Suprapubic skin (tissue), 4 donors: ENCODE results near the gene TMEM45B. TPM values are rescaled to one million over a fixed set of nuclear protein-coding genes. Genes with fewer than 3 reads are reported as not detected.
"Not testable (repeated sequence)": the region's sequence is repeated elsewhere in the genome, so short reads cannot be mapped to it uniquely, and the experiment has no call there.

Source experiments
- DNase-seq, 2 donors: peaks; one replicate each; pipeline ENCODE4 v3.0.0-alpha.2; 2019; ENCODE audit warnings: low spot score in 2 of 2
- H3K27ac ChIP-seq: fragments of 200-600 bp; sonication (generic); one replicate; pipeline ENCODE4 v1.5.1; 2019
- H3K27me3 ChIP-seq: fragments of 200-600 bp; sonication (generic); one replicate; pipeline ENCODE4 v1.5.1; 2019
- H3K36me3 ChIP-seq: fragments of 200-600 bp; sonication (generic); one replicate; pipeline ENCODE4 v1.5.1; 2019
- H3K4me1 ChIP-seq: fragments of 200-600 bp; sonication (generic); one replicate; pipeline ENCODE4 v1.5.1; 2019
- H3K4me3 ChIP-seq: fragments of 200-600 bp; sonication (generic); one replicate; pipeline ENCODE4 v1.5.1; 2019; ENCODE audit warnings: mild to moderate bottlenecking
- H3K9me3 ChIP-seq: fragments of 200-600 bp; sonication (generic); one replicate; pipeline ENCODE4 v1.5.1; 2019
- EP300 ChIP-seq: sonication (generic); formaldehyde crosslinking; IDR thresholded peaks from one replicate; pipeline ENCODE4 v1.6.1; 2017; ENCODE audit warnings: antibody characterized with exemption
- POLR2A ChIP-seq, 2 donors: fragments of 450-650 bp; IDR thresholded peaks; one replicate each; pipeline ENCODE4 v1.6.1; 2017; ENCODE audit warnings: antibody characterized with exemption in 2 of 2, mild to moderate bottlenecking in 2 of 2, moderate library complexity in 2 of 2
- POLR2AphosphoS5 ChIP-seq, 3 donors: sonication (generic); formaldehyde crosslinking; IDR thresholded peaks; one replicate each; pipeline ENCODE4 v1.6.1; 2017; ENCODE audit warnings: antibody characterized with exemption in 3 of 3
- whole genome bisulfite sequencing: methylation state at CpG from one replicate; pipeline ENCODE4 v1.1.5; 2018; 5-methylcytosine and 5-hydroxymethylcytosine counted together
- total RNA-seq, 4 donors: library from RNA; depleted of rRNA; stranded (reverse); fragments of >200 nt; gene quantifications; one replicate each; pipeline ENCODE4 v1.1.0, GENCODE V29; 2016
- TF ChIP-seq, protein P1 (sequence below), 2 donors: fragments of 200-600 bp in 1 of 2; fragments of 450-650 bp in 1 of 2; sonication (generic) in 1 of 2; IDR thresholded peaks; one replicate each; pipeline ENCODE4 v1.5.1; 2016 to 2019; ENCODE audit warnings: antibody characterized with exemption in 2 of 2, mild to moderate bottlenecking in 1 of 2, moderate library complexity in 1 of 2

The TMEM45B gene
- total RNA-seq, 4 donors from 2014 or later: 19.9 to 42.0 (median 35.9) TPM

- Histone ChIP-seq H3K4me1 (no peaks in the 10 kb centered on the region), H3K9me3 (no peaks in the 10 kb centered on the region), H3K4me3 (no peak overlapping the region), H3K27ac (no peak overlapping the region), H3K36me3 (no peaks in the 10 kb centered on the region), H3K27me3 (peaks cover 15% of the 10 kb centered on the region)
- TF ChIP-seq EP300 (no peak), POLR2AphosphoS5 (IDR thresholded peaks at IDR 0.05) (no peak), POLR2A (IDR thresholded peaks at IDR 0.05) (no peak)
- TF ChIP-seq, protein P1, sequence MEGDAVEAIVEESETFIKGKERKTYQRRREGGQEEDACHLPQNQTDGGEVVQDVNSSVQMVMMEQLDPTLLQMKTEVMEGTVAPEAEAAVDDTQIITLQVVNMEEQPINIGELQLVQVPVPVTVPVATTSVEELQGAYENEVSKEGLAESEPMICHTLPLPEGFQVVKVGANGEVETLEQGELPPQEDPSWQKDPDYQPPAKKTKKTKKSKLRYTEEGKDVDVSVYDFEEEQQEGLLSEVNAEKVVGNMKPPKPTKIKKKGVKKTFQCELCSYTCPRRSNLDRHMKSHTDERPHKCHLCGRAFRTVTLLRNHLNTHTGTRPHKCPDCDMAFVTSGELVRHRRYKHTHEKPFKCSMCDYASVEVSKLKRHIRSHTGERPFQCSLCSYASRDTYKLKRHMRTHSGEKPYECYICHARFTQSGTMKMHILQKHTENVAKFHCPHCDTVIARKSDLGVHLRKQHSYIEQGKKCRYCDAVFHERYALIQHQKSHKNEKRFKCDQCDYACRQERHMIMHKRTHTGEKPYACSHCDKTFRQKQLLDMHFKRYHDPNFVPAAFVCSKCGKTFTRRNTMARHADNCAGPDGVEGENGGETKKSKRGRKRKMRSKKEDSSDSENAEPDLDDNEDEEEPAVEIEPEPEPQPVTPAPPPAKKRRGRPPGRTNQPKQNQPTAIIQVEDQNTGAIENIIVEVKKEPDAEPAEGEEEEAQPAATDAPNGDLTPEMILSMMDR (IDR thresholded peaks at IDR 0.05): no peak
- 88% methylated on average over 12 of the region's 12 CpGs for WGBS
- DNase-seq: no peak
These were observed 2.3 kb upstream of the TMEM45B start for GRCh38 chr11:129813231-129813791.

GRCh38 chr11:129814244-129815014 lies 1.2 kb upstream of the TMEM45B start:
- no peak for DNase-seq
- no peak overlapping the region for H3K27ac ChIP-seq
- peaks cover 3% of the 10 kb centered on the region for H3K4me1 ChIP-seq
- 88% methylated on average over 24 of the region's 24 CpGs for WGBS
- TF ChIP-seq, protein P1 (IDR thresholded peaks at IDR 0.05): no peak
- TF ChIP-seq EP300 (no peak), POLR2A (IDR thresholded peaks at IDR 0.05) (no peak), POLR2AphosphoS5 (IDR thresholded peaks at IDR 0.05) (no peak)
- no peak overlapping the region for H3K4me3 ChIP-seq
- H3K27me3 ChIP-seq: peaks cover 15% of the 10 kb centered on the region
- no peaks in the 10 kb centered on the region for H3K9me3 ChIP-seq
- no peaks in the 10 kb centered on the region for H3K36me3 ChIP-seq

GRCh38 chr11:129817534-129818051 lies 1.9 kb downstream of the TMEM45B start:
- Histone ChIP-seq H3K27ac (no peak overlapping the region), H3K4me3 (no peak overlapping the region), H3K9me3 (no peaks in the 10 kb centered on the region), H3K27me3 (peaks cover 15% of the 10 kb centered on the region), H3K4me1 (peaks cover 3% of the 10 kb centered on the region), H3K36me3 (no peaks in the 10 kb centered on the region)
- no peak for DNase-seq
- 36% methylated on average over 1 of the region's 1 CpG for WGBS
- TF ChIP-seq, protein P1 (IDR thresholded peaks at IDR 0.05): no peak
- no peak for TF ChIP-seq POLR2AphosphoS5 (IDR thresholded peaks at IDR 0.05)
- no peak for TF ChIP-seq EP300
- no peak for TF ChIP-seq POLR2A (IDR thresholded peaks at IDR 0.05)

DNA sequence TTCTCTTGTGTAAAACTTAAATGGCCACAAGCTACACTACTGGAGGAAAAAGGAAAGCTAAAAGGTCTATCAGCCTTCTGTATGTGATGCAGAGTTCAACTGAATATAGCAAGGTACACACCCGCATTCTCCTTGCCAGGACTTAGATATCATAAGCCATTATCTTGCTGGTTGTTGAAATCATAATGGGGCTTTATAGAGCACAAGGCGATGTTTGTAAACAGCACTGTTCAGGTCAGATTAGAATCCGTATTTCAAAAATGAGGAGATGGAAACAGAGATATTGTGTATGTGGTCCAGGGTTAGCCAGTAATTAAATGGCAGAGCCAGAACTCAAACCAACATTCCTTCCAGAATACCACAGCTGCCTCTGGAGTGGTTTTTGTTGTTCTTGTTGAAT lies 2.6 kb downstream of the TMEM45B start:
- H3K36me3 ChIP-seq, H3K4me3 ChIP-seq, DNase-seq: not testable (repeated sequence)

GRCh38 chr11:129819237-129819636 lies 3.6 kb downstream of the TMEM45B start:
- H3K27ac ChIP-seq: no peak overlapping the region
- H3K9me3 ChIP-seq: no peaks in the 10 kb centered on the region
- DNase-seq: no peak
- H3K4me3 ChIP-seq: no peak overlapping the region
- peaks cover 7% of the 10 kb centered on the region for H3K4me1 ChIP-seq
- no peak for TF ChIP-seq EP300
- TF ChIP-seq POLR2A (IDR thresholded peaks at IDR 0.05): no peak
- TF ChIP-seq POLR2AphosphoS5 (IDR thresholded peaks at IDR 0.05): no peak
- TF ChIP-seq, protein P1 (IDR thresholded peaks at IDR 0.05): no peak
- WGBS: 43% methylated on average over 9 of the region's 9 CpGs
- H3K36me3 ChIP-seq: no peaks in the 10 kb centered on the region
- peaks cover 15% of the 10 kb centered on the region for H3K27me3 ChIP-seq

More for the DNA sequence above, 2.6 kb downstream of the TMEM45B start:
- H3K4me1 ChIP-seq, H3K27ac ChIP-seq, H3K9me3 ChIP-seq: not testable (repeated sequence)
- peaks cover 15% of the 10 kb centered on the region for H3K27me3 ChIP-seq
- WGBS: 64% methylated on average over 3 of the region's 3 CpGs

DNA sequence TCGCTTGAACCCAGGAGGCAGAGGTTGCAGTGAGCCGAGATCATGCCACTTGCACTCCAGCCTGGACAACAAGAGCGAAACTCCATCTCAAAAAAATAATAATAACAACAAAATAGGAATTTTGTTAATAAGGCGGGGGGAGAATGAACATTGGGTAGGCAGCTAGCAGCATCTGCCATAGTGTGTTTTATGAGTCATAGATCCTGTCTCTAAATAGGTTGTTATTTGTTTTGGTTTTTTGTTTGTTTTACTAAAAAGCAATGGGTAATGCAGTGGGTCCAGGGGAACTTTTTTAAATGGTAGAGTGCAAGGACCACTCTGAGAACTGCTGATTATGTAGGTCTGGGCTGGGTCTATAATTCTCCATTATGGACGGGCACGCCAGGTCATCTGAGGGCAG lies 4.6 kb downstream of the TMEM45B start:
- not testable (repeated sequence) for H3K27ac ChIP-seq, H3K4me3 ChIP-seq, H3K36me3 ChIP-seq, H3K9me3 ChIP-seq, DNase-seq
- Histone ChIP-seq H3K27me3 (peaks cover 14% of the 10 kb centered on the region), H3K4me1 (peaks cover 10% of the 10 kb centered on the region)
- 95% methylated on average over 6 of the region's 6 CpGs for WGBS

DNA sequence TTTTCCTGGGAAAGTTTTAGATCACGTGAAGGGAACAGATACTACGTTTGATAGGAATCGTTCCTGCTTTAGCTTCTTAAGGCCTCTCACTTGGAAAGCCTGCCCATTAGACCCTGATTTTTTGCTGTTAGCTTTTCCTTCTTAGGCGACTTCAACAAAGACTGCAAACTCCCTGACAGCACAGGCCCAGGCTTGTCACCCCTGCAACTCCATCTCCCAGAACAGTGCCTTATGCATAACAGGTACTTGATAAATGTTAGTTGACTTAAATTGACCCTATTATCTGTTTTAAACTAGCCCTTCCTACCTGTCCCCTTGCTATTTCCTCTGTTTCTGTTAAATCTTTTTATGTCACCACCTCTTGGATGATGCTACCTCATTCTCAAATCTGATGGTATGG lies 7.6 kb downstream of the TMEM45B start:
- not testable (repeated sequence) for H3K9me3 ChIP-seq, H3K27ac ChIP-seq, H3K36me3 ChIP-seq, DNase-seq, H3K27me3 ChIP-seq, H3K4me3 ChIP-seq
- WGBS: 47% methylated on average over 4 of the region's 4 CpGs
- peaks cover 16% of the 10 kb centered on the region for H3K4me1 ChIP-seq

GRCh38 chr11:129823799-129824198 lies 8.2 kb downstream of the TMEM45B start:
- WGBS: 72% methylated on average over 3 of the region's 3 CpGs
- not testable (repeated sequence) for H3K4me3 ChIP-seq, H3K27ac ChIP-seq, H3K36me3 ChIP-seq, H3K27me3 ChIP-seq, DNase-seq, H3K9me3 ChIP-seq
- peaks cover 15% of the 10 kb centered on the region for H3K4me1 ChIP-seq
